NCI-H2196 treated with DMSO at 0.1 percent for 48 hours (cell line): Measurements from ENCODE around the gene ARSI.

Experiments
- DNase-seq: peaks from one replicate; lab custom pipeline; 2025; ENCODE audit not compliant: unreplicated experiment; lab: John Stamatoyannopoulos, UW

Gene ARSI

DNA sequence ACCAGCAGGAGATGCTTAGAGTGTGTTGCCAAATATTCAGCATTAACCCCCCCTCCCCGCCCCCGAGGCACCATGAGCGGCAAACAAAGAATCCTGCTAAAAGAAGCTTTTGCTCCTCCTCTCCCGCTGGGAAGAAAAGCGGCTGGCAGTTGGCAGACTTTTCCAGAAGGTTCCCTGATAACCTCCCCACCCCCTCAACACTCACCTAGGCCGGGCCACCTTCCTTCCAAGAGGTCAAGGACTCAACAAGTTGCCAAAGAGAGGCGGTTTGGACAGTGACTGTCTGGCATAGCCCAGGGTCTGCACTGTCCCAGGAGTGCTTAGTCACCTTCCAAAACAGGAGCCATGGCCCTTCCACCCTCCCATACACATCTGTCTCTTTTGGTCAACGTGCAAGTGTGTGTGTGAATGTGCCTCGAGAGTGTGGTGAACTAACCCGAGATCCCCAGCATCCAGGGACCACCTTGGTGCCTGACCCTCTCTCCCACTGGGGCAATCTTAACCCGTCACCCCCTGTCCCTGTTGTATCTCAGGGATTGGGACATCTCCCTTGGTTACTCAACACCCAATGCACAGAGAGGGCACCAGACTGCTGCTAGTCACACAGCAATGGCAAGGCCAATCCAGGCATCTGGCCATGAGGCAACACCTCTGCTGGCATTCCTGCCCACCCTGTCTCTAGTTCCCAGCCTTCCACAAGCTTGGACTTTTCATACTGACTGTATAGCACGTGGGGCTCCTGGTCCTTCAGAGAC lies 32.0 kb downstream of the ARSI start:
- no peak for DNase-seq

DNA sequence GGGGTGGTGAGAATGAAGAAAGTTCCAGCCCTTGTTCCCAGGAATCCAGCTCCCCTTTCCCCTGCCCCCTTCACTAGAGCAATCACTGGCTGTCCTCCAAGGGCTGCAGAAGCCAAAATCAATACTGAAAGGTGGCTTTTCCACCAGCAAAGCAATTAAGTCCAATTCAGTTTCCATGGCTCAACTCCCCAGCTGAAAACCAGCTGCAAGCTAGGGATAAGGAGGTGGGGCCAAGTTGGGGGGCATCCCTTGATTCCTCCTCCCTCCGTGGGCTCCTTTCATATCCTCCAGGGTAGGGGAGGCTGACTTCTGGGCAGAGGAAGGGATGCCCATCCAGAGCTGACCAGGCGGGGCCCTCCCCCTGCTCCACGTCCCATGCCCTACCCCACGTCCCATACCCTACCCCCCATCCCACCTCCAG lies 35.8 kb downstream of the ARSI start:
- DNase-seq, result no peak

DNA sequence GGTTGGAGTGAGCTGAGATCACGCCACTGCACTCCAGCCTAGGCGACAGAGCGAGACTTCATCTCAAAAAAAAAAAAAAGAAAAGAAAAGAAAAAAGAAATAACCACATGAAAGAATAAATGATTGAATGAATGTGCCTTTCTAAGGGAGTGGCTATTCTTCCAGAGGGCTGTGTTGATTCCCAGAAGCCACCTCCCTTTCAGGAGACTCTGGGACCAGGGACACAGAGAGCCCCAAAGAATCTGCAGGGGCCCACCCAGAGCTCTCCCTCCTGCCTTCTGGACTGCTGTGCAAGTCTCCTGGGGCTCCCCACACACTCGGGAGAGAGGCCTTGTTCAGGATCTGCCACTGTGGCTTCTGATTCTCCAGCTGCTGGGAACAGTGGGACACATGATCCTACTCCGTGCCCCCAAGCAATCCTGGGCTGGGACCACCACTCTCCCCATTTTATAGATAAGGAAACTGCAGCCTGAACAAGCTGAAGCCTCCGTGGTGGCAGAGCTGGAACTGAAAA lies 36.8 kb downstream of the ARSI start:
- DNase-seq, result no peak

DNA sequence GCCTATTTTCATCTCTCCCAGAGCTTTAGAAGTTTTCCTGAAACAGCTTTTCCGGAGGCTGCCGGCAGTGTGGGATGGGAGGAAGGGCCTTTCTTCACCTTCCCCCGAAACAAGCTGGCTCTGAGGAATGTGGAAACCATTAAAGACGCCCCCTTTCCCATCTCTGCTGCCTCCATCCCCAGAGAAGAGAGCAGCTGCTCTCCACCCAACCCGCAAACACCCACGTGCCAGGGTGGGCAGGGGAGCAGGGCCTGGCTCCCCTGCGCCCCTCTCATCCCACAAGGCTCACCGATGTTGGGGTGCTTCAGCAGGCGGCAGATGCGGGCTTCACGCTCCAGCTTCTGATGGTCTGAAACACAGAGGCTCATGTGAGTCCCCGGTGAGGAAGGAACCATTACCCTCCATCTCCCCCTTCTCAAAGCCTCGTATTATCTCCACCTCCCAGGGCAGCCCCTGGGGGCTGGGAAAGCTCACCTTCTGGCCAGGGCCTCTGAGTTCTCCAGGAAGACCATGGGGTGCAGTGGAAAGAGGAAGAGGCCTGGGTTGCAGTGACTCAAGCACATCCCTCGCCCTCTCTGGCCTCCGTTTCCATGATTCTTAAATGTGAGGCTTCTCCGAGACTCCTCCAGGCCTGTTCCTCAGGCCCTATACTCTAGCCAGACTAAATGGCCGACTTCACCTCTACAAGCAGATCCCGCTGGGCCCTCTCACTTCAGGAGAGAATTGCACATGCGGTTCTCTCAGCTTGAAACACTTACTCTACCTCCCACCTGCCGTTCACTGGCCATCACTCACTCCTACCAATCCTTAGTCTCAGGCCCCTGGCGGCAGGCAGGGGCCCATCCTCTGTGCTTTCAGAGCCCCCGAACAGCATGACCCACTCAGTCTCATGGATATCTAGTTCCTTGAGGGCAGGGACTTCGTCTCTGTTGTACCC lies 37.8 kb downstream of the ARSI start:
- DNase-seq, result no peak

DNA sequence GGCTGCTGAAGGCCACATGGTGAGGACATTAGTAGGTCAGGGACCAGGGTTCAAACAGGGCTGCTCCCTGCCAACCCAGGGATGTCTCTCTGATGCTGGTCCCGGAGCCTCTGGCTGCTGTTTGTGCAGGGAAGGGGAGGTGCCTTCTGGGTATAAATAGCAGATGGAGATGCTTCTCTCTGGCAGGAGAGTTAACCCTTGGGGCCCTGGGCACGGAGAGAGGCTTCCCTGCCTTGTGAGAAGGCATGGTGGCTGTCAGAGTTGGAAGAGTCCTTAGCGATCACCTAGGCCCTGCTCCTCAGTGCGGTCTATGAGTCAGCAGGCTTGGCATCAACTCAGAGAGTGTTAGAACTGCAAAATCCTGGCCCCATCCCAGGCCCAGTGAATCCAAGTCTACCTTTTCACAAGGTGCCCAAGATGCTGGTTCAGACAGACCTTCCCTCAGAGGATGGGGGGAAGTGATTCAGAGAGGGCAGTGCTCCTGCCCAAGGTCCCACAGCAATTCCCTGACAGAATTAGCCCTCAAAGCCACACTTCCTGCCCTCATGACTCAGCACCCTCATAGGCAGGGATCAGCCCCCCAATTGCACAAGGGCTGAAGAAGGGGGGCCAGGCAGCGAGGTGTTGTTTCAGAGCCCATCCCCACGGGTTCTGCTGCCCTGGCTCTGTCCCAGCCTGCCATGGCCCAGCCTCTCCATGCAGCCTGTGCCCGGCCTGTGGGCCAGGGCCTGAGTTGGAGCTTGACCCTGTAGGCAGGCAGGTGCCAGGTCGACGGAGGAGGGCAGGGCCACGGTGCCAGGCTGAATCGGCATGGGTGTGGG lies 38.7 kb downstream of the ARSI start:
- no peak for DNase-seq

DNA sequence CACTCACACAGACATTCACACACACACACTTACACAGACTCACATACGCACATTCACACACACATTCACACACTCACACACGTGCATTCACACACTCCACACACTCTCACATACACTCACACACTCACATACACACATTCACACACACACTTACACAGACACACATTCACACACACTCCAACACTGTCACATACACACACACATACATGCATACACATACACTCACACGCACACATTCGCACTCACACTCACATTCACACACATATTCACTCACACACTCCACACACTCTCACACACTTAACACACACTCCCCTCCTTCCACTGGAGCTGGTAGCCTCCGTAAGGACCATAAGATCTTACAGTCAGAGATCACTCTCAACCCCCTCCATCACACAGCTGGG lies 39.3 kb downstream of the ARSI start:
- DNase-seq, result no peak

DNA sequence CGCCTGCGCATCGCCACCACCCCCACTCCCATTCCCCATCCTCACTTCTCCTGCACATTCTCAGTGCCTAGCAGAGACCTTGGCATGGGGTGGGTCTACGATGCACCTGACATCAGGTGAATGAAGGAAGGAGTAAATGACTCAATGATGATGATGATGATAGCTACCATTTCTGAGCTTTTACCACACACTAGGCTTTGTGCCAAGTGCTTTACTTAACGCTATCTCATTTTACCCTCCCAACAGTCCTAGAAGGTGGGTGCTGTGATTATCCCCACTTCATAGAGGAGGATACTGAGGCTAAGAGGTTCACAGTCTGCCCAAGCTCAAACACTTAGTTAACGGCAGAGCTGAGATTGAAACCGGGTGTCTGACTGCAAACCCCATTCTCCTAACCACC lies 40.2 kb downstream of the ARSI start:
- no peak for DNase-seq

DNA sequence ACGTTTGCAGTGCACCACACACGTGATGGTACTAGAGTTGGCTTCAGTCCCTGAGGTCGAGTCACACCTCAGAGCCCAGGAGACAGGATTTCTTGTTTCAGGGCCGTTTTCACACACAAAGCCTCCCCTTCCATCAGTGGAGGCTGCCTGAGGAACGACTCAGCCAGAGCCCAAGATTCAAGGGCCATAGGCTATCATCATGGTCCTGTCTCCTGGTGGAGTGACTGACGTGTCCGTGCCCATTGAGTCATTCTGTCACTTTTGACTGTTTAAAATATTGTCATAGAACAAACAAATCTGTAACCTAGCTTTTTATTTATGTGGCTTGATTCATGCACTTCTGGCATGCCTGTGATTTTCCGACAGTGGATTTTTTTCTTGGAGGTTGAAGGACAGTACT lies 41.5 kb downstream of the ARSI start:
- DNase-seq, result no peak

DNA sequence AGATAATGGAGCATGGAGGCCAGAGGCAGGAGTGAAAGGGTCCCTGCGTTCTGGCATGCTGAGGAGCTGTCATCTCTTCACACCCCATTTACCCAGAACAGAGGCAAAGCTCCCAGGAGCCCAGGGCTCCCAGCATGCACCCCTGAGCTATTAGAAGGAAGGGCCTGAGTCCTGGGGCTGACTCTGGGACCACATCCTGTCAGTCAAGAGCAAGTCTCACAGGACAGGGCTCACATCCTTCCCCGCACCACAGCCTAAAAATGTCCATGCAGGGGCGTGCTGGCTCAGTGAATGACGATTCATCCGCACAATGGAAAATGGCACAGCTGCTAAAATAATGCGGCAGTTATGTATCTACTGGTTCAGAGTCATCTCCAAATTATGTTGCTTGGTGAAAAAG lies 44.6 kb downstream of the ARSI start:
- no peak for DNase-seq

DNA sequence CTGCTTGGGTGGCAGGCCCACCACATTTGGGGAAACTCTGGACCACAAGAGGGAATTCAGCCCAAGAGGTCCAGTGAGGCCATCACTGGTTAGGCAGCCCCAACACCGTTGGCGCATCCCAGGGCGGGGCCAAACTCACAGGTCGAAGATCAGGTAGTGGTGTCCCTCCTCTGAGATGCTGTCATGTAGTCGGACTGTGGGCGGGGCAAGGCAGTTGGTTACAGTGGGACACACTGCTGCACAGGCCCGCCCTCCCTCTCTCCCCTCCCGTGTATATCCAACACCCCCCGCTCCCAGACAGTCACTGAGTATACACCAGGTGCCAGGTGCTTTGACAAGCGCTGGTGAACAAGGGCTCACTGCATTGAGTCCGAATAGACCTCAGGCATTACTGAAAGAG lies 45.3 kb downstream of the ARSI start:
- DNase-seq, result no peak

DNA sequence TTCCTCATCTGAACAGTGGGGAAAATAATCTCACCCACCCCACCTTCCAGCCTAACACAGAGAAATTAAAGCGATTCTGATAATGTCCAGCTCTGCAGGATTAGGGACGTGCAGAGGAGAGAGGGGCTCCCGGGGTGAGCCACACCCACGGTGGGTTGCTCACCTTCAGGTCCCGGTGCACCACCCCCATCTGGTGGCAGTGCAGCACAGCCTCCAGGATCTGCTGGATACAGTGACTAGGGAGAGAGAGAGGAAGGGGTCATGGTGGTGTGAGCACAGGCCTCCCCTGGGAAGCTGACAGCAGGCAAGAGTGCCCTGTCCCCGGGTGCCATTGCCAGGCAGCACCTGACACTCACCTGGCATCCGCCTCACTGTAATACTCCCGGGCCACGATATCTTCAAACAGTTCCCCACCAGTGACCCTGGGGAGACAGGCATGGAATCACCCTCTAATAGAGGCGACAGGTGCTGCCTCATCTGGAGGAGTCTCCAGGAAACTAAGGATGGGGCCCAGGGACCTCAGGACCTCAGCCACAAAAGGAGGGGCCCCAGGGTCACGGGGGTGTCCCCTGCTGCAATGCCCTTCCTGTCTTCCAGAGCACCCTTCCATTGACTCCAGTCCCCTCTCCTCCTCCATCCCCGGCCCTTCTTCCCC lies 46.2 kb downstream of the ARSI start:
- no peak for DNase-seq

DNA sequence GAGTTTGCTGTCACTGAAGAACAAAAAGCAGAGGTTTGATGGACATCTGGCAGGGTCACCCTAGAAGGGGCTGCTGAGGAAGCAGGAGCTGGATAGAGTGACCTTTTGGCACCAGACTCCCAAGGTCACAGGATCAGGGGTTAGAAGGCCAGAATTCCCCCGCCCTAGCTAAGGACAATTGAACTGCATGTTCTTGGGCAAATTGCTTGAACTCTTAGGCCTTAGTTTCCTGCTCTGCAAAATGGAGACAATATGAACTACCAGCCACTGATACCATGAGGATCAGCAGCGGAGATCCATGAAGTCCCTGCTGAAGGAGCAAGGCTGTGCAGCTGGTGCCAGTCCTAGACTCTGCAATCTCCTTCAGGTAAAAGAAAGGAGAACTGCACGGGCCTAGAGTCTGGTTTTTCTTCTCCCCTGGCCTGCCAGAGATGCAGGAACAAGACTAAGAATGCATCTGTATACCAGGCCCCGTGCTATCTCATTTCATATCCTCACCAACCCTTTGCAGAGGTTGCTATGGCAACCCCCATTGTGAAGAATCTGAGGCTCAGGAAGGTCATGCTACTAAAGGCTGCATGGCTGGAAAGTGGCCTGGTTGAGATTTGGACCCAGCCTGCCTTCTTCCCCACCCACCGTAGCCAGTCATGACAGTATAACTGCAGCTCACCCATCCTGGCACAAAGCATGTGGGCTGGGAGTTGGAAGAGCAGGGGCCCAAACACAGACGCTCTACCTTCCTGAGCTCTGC lies 46.9 kb downstream of the ARSI start:
- no peak for DNase-seq

DNA sequence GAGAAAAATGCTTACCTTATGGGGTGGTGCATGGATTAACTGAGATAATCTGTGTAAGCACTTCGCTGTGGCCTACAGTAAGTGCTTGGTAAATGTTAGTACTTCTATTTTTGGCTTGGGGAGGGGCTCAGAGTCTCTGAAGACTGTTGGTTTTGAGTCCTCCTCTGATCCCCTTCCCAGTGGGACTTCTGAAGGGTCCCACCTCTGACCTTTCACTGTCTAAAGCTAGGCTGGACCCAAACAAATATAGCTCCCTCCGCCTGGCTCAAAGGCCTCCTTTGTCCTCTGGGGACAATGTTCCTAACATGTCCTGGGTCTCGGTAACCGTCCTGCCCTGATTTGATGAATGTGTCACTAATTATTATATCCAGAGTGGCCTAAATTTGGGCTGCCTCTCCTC lies 47.9 kb downstream of the ARSI start:
- DNase-seq, result no peak

DNA sequence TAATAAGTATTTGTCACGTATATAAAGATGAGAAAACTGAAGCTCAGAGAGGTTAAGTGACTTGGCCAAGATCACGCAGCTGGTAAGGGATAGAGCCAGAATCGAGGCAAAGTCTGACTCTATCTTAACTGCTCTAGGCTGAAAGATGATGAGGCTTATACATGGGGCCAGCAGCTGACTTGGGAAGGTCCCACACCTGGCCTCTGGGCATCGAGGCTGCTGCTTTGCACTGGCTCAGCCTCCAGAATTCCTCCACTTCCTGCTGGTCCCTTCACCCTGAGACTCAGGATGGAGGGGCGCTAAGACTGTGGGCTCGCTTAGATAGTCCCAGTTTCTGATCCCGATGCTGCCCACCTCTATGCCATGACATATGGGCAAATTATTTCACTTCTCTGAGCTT lies 48.3 kb downstream of the ARSI start:
- DNase-seq, result no peak

DNA sequence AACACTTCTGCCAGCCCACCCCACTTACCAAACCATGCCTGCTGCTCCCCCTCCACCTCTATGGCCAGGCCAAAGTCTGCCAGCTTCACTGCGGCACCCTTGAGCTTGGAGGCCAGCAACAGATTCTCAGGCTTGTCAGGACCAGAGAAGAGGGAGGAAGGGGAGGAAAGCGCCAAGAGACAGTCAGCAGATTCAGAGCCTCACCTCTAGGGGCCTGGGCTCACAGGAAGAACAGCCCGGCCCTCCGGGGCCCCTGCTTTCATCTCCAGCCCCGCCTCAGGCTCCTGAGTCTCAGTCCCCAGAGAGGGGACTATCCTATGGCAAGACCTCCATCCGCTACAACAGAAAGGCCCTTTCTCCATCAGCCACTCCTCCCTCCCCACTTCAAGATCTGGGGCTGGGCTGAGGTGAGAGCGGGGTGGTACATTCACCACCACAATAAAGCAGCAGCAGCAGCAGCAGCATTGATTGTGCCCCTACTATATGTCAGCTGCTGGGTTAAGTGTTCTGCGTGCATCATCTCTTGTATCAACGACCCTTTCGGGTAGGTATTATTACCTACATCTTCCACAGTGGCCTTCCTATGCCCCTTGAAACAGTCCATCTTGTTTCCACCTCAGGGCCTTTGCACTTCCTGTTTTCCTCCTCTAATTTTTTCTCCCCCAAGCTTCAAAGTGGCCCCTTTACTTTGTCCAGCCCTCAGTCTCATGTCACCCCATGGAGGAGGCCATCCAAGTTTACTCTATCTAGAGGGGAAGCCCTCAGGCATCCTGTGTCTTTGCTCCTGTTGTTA lies 49.1 kb downstream of the ARSI start:
- DNase-seq, result no peak

DNA sequence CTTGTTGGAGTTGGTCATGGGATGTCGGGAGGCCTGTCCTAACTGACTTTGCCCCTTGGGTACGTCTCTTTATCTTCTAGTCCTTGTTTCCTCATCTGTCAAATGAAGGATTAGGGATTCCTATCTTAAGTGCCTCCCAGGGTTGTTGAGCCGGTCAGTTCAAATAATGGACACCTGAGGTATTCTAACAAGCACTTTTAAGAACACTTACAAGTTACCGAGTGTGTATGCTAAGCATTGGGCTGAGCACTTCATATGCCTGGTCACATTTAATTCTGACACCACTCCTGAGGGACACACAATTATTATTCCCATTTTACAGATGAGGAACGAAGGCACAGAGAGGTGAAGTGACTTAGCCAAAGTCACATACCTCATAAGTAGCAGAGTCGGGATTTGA lies 50.2 kb downstream of the ARSI start:
- DNase-seq, result no peak

DNA sequence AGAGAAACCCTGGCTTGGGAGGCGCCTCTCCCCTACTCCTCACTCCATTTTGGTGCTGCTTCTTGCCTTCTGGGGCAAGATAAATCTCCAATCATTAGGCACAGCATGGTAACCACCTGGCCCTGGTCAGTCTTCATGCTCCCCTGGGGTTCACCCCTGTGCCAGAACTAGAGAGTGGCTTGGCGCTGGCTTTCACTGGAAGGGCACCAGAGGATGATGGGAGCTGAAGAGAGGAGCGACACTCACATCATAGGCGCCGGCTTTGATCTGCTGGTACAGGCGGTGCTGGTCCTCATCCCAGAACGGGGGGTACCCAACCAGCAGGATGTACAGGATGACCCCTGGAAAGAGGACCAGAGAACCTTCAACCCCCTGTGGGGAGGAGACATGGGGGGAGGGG lies 51.2 kb downstream of the ARSI start:
- no peak for DNase-seq

DNA sequence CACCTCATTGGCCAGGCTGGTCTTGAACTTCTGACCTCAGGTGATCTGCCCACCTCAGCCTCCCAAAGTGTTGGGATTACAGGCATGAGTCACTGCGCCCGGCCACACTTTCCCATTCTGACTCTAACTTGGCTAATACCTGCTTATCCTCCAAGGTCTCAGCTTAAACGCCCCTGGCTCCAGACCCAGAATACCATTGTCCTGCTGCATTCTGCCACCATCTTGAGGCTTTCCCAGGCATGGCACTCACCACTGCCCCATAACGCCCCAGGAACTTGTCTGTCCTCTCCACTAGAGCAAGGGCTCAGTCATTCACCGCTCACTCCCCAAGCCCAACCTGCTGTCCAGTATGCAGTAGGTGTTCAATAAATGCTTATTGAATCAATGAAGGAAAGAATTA lies 53.0 kb downstream of the ARSI start:
- no peak for DNase-seq

DNA sequence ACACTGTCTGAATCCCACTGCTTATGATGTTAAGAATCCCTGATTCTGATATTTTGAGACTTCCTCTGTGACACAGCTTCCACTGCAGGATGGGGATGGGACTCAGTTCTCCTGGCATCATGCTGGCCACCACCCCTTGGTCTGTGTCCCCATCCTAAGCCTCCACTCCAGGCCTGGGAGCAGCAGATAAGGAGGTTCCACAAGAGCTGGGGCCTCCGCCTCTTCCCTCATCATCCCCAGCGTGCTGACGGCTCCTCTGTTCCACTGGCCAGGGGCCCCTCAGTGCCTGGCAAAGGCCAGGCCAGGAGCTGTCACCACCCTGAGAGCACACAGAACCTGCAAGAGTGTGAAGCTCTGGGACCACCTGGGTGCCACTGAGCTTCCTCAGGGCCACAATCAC lies 53.8 kb downstream of the ARSI start:
- DNase-seq, result no peak
